Measurements from ENCODE around the gene MX1.

Gene MX1

GRCh38 chr21:41494242-41494641, 68.2 kb downstream of the MX1 start:
- no peak for DNase-seq

DNA sequence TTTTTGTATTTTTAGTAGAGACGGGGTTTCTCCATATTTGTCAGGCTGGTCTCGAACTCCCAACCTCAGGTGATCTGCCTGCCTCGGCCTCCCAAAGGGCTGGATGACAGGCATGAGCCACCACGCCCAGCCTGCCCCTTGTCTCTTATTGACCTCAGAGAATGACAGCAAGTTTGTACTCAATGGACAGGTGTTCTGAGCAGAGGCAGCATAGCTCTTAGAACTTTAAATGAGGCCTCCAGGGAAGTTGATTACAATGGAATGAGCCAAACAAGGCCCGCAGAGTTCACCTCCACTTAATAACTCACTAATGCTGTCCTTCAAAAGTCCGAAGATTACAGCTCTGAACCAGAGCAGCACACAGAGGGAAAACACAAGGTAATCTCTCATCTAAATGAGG, 71.0 kb downstream of the MX1 start:
- DNase-seq: no peak

DNA sequence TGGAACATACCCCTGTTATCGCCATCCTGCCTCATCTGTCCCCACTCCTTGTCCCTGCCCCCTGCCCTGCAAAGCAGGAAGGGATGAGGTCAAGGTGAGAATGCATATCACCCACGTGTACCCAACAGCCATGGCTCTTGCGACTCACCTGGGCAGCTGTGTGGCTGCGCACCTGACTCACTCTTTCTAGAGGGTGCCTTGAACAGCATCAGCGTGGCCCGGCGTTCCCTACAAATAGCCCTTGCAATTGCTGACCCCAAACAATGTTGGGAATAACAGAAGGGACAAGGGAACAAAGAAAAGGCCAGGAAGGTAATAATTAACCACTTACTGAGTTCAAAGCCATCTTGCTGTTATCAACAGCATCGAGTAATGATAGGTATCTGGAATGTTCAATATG, 71.7 kb downstream of the MX1 start:
- DNase-seq: no peak

DNA sequence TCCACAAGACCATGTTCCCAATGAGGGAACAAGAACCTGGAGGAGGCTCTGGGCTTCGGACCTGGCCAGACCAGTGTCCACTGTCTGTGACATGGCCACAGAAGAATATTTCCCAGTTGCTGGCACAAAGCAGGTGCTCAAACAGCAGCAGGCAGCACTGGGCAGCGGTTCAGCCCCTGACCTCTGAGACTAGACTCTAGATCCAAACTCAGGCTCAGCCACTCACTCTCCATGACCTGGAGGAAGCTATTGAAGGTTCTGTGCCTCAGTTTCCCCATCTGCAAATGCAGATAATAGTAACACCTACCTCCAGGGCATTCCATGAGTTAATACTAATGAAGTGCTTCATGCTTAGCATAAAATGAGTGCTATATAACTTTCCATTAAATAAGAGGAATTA, 73.9 kb downstream of the MX1 start:
- DNase-seq: no peak

GRCh38 chr21:41500363-41500762, 74.3 kb downstream of the MX1 start:
- DNase-seq: no peak

DNA sequence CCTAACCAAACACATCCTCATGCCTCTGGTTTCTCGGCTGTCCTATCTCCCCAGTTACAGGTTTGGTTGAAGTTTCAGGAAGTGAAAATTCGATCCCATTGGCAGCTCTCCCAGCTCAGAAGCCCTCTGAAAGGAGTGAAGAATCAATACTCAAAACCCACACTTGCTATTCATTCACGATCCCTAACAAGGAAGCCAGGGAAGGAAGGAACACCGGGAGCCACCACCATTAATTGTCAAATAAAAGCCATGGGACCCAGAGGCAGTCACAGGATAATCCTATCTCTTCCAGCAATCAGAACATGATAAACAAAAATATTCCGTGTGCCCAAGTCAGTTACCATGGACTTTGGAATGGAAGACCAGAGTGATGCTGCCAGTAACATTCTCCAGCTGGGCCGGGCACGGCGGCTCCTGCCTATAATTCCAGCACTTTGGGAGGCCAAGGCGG, 74.9 kb downstream of the MX1 start:
- DNase-seq: no peak

DNA sequence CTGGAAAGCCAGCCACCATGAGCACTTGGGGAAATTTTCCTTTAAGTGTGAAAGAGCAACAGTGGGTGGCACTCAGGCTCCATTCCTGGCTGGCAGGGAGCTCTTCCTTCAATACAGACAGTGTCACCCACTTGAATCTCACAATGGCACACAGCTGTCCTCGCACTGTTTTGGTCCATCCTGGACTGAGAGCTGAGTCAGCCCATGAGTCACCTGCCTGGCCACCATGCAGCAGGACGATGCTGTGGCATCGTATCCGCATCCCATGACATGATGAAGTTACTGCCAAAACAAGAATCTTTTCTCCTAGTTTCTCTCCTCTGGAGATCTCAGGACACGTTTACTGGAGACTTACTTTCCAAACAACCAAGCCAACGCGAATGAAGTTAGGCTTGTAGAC, 75.9 kb downstream of the MX1 start:
- no peak for DNase-seq

DNA sequence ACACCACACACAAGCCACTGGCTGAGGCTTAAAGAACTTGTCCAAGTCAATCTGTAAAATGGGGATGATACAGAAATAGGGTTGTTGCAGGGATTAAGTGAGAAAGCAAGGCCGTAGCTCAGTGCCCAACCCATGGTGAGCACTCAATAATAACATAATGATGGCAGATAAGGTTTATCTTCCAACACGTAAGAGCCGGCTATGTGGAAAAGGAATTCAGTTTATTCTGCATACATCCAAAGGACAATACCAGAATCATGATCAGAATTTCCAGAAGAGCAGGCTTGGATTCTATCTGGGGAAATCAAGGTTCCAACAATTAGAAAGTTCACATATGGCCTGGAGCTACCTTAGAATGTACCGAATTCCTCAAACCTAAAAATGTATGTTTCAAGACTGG, 77.3 kb downstream of the MX1 start:
- no peak for DNase-seq

- DNase-seq: no peak
Measured at GRCh38 chr21:41504030-41504429, 78.0 kb downstream of the MX1 start.

- DNase-seq: no peak
Measured at GRCh38 chr21:41506005-41506594, 80.1 kb downstream of the MX1 start.

DNA sequence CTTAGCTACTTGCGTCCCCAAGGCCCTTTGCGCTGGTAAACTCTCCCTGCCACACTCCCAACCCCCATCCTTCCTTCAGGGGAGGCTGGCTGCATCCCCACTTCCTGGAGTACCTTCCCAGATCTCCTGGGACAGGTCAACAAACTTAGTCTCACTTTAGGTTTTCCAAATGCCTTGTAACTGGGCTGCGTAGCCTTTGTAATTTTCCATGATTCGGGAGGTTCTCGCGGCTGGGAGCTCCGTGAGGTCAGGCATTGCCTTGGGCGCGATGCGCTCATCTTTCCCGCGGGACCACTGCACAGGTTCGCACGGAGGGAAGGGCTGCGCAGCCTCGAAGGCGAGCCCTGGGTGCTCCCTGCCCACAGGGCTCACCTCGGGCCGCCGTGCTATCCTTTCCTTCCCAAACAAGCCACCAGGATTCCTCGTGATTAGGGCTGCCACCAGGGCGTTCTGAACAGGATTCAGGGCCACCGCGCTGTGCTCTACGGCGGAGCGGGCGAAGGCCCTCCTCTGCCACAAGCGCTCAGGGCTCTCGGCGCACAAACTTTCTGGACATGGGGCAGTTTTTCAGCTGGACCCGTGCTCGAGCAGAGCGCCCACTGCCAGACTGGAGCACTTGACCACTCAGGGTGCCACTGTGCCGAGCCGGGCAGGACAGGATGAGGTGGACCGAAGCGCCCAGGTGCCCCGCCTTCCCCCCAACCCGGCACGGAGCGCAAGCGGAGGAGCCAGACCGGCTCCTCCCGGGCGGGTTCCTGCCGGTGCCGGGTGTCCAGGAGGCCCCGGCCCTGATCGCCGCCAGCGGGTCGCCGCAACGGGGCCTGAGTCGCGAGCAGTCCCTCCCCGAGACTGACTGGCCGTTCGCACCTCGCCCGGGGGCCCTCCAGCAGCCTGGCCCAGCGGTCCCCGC, 80.8 kb downstream of the MX1 start:
- DNase-seq: no peak

DNA sequence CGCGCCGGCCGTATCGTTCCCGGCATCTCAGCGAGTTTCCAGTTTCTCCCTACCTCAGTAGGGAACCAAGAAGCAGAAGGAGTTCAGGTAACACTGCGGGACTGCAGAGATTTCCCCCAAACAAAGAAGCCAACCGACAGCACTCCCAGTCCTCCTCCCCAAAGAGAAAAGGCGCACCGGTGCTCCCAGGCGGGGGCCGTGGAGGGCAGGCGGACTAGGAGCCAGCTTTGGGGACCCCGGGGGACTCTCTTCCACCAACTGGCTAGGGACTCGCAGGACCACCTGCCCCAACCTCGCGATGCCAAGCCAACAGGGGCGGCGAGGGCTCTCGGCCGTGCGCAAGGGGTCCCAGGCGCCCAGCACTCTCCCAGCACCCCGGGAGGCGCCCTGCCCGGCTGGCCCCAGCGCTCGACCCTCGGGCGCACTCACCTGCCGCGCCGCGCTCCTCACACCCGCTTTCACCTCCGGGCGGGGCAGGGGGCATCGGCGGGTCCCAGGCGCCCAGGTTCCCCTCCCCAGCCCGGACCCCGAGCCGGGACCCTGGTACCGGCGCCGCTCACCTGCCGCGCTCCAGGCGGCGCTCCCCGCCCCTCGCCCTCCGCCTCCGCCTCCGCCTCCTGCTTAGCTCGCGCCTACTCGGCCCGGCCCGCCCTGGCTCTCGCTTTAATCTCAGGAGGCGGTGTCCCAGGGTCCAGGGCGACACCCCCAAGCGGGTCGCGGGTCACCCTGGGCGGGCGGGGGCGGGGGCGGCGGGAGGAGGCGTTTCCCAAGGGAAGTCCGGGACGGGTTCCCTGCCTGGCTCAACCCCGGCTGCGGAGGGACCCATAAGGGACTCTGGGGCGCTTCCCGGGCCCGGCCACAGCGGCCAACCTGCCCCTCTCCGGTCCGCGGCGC, 81.7 kb downstream of the MX1 start, which contains the start of gene TMPRSS2:
TSS of gene TMPRSS2 (minus strand) at position 638 of the 894 bp plus-strand sequence. CDS start 10,025 bp downstream, outside the sequence.
- DNase-seq: no peak

DNA sequence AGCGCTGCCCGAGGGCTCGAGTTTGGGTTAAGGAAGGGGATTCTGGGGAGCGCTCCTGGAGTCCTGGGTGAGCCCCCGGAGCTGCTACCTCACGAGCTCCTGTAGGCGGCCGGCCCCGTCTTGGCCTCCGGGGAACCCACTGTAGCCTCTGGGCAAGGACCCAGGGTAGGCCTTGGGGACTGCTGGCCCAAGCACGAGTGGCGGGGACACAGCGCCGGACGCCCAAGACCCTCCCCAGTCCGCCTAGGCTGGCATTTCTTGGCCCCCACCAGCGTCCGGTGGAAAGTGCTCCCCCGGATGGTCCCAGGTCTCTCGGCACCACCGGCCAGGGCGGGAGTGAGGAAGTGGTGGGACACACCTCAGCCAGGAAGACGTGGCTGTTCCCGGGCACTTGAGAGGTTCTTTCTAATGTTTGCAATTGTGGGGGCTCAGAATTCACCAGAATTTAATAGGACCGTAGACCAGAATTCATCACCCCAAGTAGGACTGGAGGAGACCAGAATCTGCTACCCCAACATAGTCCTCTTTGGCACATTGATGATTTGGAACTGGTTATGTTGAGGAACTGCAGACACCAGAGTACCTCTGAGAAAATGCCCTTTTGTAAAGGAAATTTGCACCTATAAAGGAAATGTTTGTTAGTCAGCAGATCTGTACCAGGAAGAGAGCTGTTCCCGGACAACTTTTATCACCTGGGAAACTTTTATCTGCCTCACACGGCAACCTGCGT, 82.5 kb downstream of the MX1 start:
- no peak for DNase-seq
